ENCODE results near the gene EFCAB5.
A peak's percentile ranks its signal among the peaks of the same experiment; 100 is the strongest.
"Not testable (repeated sequence)": the region's sequence is repeated elsewhere in the genome, so short reads cannot be mapped to it uniquely, and the experiment has no call there.

Gene EFCAB5

GRCh38 chr17:29941334-29941733 is at the start of gene EFCAB5:
TSS of gene EFCAB5 (plus strand) at chr17:29941634. CDS start at chr17:29941797, 163 bp downstream.
- no peak for DNase-seq

- no peak for DNase-seq
Observed at GRCh38 chr17:29892201-29892600, 49.2 kb upstream of the EFCAB5 start.

- DNase-seq, result not testable (repeated sequence)
Observed at GRCh38 chr17:29897136-29897535, 44.3 kb upstream of the EFCAB5 start.

- no peak for DNase-seq
Observed at GRCh38 chr17:29903471-29903870, 38.0 kb upstream of the EFCAB5 start.

- no peak for DNase-seq
Observed at GRCh38 chr17:29905086-29905878, 36.2 kb upstream of the EFCAB5 start.

GRCh38 chr17:29905879-29906167 is 35.6 kb upstream of the EFCAB5 start:
- DNase-seq, result no peak

GRCh38 chr17:29906969-29907368 is 34.5 kb upstream of the EFCAB5 start:
- no peak for DNase-seq

GRCh38 chr17:29909236-29910003 is 32.0 kb upstream of the EFCAB5 start:
- DNase-seq, result no peak

- DNase-seq, result peak; percentile 27
Observed at GRCh38 chr17:29911641-29912177, 29.7 kb upstream of the EFCAB5 start.

GRCh38 chr17:29914819-29915537 is 26.5 kb upstream of the EFCAB5 start:
- no peak for DNase-seq

GRCh38 chr17:29918016-29918415 is 23.4 kb upstream of the EFCAB5 start:
- no peak for DNase-seq

- peak; percentile 77 for DNase-seq
Observed at GRCh38 chr17:29918922-29919856, 22.2 kb upstream of the EFCAB5 start.

- DNase-seq, result no peak
Observed at GRCh38 chr17:29924786-29925185, 16.6 kb upstream of the EFCAB5 start.

- no peak for DNase-seq
Observed at GRCh38 chr17:29927546-29927945, 13.9 kb upstream of the EFCAB5 start.

GRCh38 chr17:29929006-29929532 is 12.4 kb upstream of the EFCAB5 start:
- DNase-seq, result peak; percentile 26

GRCh38 chr17:29929533-29930408 is 11.7 kb upstream of the EFCAB5 start, which contains the start of gene SSH2:
TSS of gene SSH2 (minus strand) at chr17:29930228. CDS start at chr17:29930000, 228 bp downstream.
- DNase-seq, result peak; percentile 85

- no peak for DNase-seq
Observed at GRCh38 chr17:29930409-29931010, 10.9 kb upstream of the EFCAB5 start.

- peak; percentile 85 for DNase-seq
Observed at GRCh38 chr17:29931231-29931932, 10.1 kb upstream of the EFCAB5 start.

- DNase-seq, result peak; percentile 22
Observed at GRCh38 chr17:29933379-29933778, 8.1 kb upstream of the EFCAB5 start.

- not testable (repeated sequence) for DNase-seq
Observed at GRCh38 chr17:29935909-29936308, 5.5 kb upstream of the EFCAB5 start.

All from fibroblast of skin of right biceps (primary cell).